Ascending aorta (tissue), 2 donors: ENCODE data around the gene SLIT3. TPM values are rescaled to one million over a fixed set of nuclear protein-coding genes. Genes with fewer than 3 reads are reported as not detected.

ENCODE experiments used
- DNase-seq, 2 donors: peaks; one replicate each; pipeline ENCODE4 v3.0.0-alpha.2; 2019; ENCODE audit warnings: low spot score in 2 of 2
- H3K27ac ChIP-seq, 2 donors: fragments of 200-600 bp; sonication (generic); one replicate each; pipeline ENCODE4 v1.5.1; 2016 to 2017; ENCODE audit warnings: mild to moderate bottlenecking in 1 of 2
- H3K27me3 ChIP-seq: fragments of 200-600 bp; sonication (generic); one replicate; pipeline ENCODE4 v1.5.1; 2017
- H3K36me3 ChIP-seq, 2 donors: fragments of 200-600 bp; sonication (generic); one replicate each; pipeline ENCODE4 v1.5.1; 2016
- H3K4me1 ChIP-seq, 2 donors: fragments of 200-600 bp; sonication (generic); one replicate each; pipeline ENCODE4 v1.5.1; 2016 to 2017; ENCODE audit warnings: mild to moderate bottlenecking in 1 of 2
- H3K4me3 ChIP-seq, 2 donors: fragments of 200-600 bp; sonication (generic); one replicate each; pipeline ENCODE4 v1.5.1; 2016 to 2017; ENCODE audit warnings: mild to moderate bottlenecking in 1 of 2
- H3K9me3 ChIP-seq, 2 donors: fragments of 200-600 bp; sonication (generic); one replicate each; pipeline ENCODE4 v1.5.1; 2016
- CTCF ChIP-seq, 3 experiments: fragments of 200-600 bp in 2 of 3; fragments of 450-650 bp in 1 of 3; sonication (generic) in 2 of 3; IDR thresholded peaks; one replicate each; pipeline ENCODE4 v1.5.1; 2016 to 2019; ENCODE audit warnings: antibody characterized with exemption in 3 of 3, mild to moderate bottlenecking in 1 of 3, moderate library complexity in 1 of 3
- intact Hi-C: fragments of 100-400 bp; cut with DNase I; formaldehyde crosslinking; loops from one replicate; pipeline ENCODE4 v1.15.1; 2023
- total RNA-seq: library from RNA; depleted of rRNA; stranded (reverse); fragments of >200 nt; gene quantifications from one replicate; pipeline ENCODE4 v1.1.0, GENCODE V29; 2016

Gene SLIT3
- total RNA-seq, 1 donor from 2014 or later, result 128 TPM

- intact Hi-C loops, result no loop called here
- no peaks in the 10 kb centered on the region for H3K36me3 ChIP-seq
- no peaks in the 10 kb centered on the region for H3K9me3 ChIP-seq
- no peak overlapping the region for H3K27ac ChIP-seq
- H3K4me3 ChIP-seq, result no peak overlapping the region
- peaks cover 0 to 10% of the 10 kb centered on the region in 2 donors for H3K4me1 ChIP-seq
- no peak for TF ChIP-seq CTCF (IDR thresholded peaks at IDR 0.05)
- no peaks in the 10 kb centered on the region for H3K27me3 ChIP-seq
- DNase-seq, result no peak
Observed at GRCh38 chr5:169178274-169178673, 122.7 kb downstream of the SLIT3 start.

DNA sequence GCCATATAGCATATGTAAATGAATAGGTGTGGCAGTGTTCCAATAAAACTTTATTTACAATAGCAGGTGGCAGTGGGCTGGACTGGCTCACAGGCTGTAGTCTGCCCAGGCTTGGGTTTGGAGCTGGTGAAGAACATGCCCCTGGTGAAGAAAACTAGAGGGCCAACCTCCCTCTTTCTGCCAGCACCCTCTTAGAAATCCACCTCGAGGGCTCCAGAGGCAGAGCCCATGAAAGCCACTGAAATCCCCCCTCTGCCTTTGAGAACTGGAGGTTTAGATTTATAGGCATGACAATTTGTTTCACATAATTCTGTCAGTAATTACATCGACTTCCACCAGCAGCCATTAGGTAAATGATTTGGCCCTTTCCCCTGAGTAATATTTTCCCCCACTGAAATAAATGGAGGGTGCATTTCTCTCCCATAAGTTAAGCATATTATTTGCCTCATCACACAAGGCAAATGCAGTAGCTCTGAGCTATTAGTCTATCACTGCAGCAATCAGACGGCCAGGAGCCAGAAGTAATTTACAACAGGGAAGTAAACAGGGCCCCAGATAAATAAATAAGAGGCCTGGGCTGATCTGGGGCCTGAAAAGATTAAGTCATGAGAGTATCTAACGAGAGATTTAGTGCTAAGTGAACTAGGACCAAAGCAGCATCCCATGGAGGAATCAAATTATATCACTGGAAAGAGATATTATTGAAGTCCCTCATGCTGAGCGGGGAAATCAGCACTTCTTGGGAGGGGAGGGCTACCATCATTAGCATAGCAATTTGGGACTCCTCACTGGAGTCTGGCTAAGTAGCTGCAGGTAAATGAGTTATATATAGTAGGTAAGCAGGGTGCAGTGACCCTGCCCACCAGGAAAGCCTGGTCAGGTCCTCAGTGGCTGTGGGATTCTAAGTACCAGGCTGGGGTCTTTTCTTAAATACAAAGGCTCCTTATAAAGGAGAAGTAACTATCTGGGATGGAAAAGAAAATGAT lies 123.9 kb downstream of the SLIT3 start:
- peaks cover 0 to 9% of the 10 kb centered on the region in 2 donors for H3K4me1 ChIP-seq
- H3K9me3 ChIP-seq, result no peaks in the 10 kb centered on the region
- no peak overlapping the region for H3K27ac ChIP-seq
- no peaks in the 10 kb centered on the region for H3K36me3 ChIP-seq
- H3K27me3 ChIP-seq, result no peaks in the 10 kb centered on the region
- H3K4me3 ChIP-seq, result no peak overlapping the region
- no peak for DNase-seq
- TF ChIP-seq CTCF (IDR thresholded peaks at IDR 0.05), result no peak
- intact Hi-C loops, result no loop called here

- no peak overlapping the region for H3K27ac ChIP-seq
- DNase-seq, result no peak
Observed at GRCh38 chr5:169175733-169176132, 125.2 kb downstream of the SLIT3 start.

GRCh38 chr5:169174923-169175322 lies 126.0 kb downstream of the SLIT3 start:
- Histone ChIP-seq H3K4me3 (no peak overlapping the region), H3K27ac (no peak overlapping the region), H3K36me3 (no peaks in the 10 kb centered on the region), H3K9me3 (no peaks in the 10 kb centered on the region), H3K27me3 (no peaks in the 10 kb centered on the region), H3K4me1 (peaks cover 0 to 5% of the 10 kb centered on the region in 2 donors)
- TF ChIP-seq CTCF (IDR thresholded peaks at IDR 0.05), result no peak
- intact Hi-C loops, result no loop called here
- no peak for DNase-seq

More at GRCh38 chr5:169175733-169176132, 125.2 kb downstream of the SLIT3 start:
- Histone ChIP-seq H3K36me3 (no peaks in the 10 kb centered on the region), H3K9me3 (no peaks in the 10 kb centered on the region), H3K27me3 (no peaks in the 10 kb centered on the region), H3K4me3 (no peak overlapping the region), H3K4me1 (peaks cover 0 to 5% of the 10 kb centered on the region in 2 donors)
- intact Hi-C loops, result no loop called here
- TF ChIP-seq CTCF (IDR thresholded peaks at IDR 0.05), result no peak

DNA sequence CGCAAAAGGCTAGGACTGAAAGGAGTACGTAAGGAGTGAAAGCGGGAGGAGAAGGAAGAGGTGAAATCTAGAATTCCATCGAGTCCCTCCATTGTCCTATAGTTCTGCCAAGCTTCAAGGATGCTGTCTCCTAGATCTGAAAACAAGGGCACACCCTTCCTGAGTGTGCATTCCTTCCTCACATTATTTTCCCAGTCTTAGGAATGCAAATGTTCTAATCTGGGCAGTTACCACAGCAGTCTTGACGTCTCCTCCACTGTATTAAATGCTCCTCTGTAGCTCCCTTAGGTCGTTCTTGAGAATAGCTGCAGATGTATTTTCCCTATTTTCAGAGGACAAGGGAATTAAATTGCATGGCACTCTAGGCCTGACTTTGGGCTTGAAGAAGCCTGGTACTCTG lies 127.6 kb downstream of the SLIT3 start:
- Histone ChIP-seq H3K4me1 (peaks cover 0 to 5% of the 10 kb centered on the region in 2 donors), H3K9me3 (no peaks in the 10 kb centered on the region), H3K27me3 (no peaks in the 10 kb centered on the region), H3K27ac (no peak overlapping the region), H3K4me3 (no peak overlapping the region), H3K36me3 (no peaks in the 10 kb centered on the region)
- no peak for DNase-seq
- TF ChIP-seq CTCF (IDR thresholded peaks at IDR 0.05), result no peak
- intact Hi-C loops, result no loop called here
